GM19468 (cell line): ENCODE results near the gene ZDHHC20.
"Not testable (repeated sequence)": the region's sequence is repeated elsewhere in the genome, so short reads cannot be mapped to it uniquely, and the experiment has no call there.

Source experiments
- ATAC-seq: cut with Tn5 transposase; IDR thresholded peaks from one replicate; pipeline ENCODE4 v1.9.1; 2021; ENCODE audit warnings: mild to moderate bottlenecking, moderate library complexity, moderate number of reproducible peaks; ENCODE audit not compliant: unreplicated experiment; ENCODE audit errors: extremely low read depth

Gene ZDHHC20

DNA sequence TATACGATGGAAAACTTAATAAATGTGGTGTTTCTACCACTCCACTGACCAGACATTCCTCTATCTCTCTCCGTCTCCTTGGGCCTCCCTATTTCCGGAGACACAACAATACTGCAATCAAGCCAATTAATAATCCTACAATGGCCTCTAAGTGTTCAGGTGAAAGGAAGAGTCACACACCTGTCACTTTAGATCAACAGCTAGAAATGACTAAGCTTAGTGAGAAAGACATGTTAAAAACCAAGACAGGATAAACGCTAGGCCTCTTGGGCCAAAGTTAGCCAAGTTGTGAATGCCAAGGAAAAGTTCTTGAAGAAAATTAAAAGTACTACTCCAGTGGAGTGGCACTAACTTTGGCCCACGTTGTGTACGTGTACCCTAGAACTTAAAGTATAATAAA is 22.5 kb downstream of the ZDHHC20 start:
- no peak for ATAC-seq

DNA sequence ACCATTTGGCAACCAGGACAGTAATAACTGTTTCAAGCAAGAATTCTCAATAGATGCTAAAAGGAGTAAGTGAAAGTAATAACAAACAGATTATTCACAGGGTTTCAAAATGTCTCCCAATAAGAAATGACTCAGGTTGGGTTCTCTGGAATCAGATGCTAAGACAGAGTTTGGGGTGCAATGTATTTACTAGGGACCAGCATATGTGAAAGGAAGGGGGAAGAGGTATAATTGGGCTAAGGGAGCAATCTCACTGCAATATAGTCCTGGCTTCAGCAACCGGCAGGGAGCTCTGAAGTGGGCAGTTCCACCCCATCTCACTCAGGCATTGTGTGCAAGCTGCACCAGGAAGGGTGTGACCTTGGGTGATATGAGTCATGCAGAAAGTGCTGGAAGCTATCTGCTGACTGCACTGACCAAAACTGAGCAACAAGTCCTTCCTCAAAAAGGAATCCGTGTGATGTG is 23.4 kb downstream of the ZDHHC20 start:
- ATAC-seq = peak; percentile 78

DNA sequence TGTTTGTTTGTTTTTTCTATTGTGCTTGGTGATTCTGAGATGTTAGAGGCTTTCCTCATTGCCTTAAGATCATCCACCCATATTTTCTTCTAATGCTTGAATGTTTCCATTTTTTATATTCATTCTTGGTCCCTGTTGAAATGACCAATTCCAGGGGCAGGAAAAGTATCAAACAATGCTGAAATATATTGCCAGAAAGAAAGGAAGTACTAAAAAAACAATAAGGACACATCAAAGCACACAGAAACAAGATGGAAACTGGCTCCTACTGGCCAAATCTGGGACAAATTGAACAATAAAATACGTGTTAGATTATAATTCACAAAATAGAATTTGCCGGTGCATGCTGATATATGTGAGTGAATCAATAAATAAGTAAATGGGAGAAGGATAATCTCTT is 23.9 kb downstream of the ZDHHC20 start:
- ATAC-seq = no peak

DNA sequence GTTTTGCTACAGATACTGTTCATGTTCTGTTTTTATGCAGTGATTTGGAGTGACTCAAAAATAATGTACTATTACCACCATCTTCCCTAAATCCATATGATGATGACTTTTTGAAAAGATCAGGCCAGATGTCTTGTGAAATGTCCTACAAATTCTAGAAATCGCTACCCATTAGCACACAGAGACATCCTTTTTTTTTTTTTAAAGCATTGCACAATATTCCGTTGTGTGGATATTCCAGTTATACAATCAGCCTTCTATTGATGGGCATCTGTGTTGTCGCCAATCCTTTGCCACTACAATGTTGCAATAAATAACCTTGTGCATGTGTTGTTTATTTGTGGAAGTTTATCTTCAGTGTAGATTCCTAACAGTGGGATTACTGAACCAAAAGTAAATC is 24.5 kb downstream of the ZDHHC20 start:
- ATAC-seq = no peak

DNA sequence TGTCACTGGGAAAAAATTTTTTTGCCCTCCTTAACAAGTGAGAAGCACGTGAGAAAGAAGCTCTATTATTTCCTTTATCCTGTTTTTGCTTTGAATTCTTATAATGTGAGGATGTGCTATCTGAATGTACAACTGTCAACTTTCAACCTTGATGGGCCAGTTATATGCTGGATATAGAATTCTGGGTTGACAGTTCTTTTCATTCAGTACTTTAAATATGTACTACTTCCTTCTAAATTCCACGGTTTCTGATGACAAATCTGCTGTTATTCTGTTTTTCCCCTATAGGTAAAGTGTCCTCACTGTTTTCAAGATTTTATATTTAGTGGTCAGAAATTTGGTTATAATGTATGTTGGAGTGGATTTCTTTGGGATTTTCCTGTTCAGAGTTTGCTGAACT is 29.9 kb downstream of the ZDHHC20 start:
- no peak for ATAC-seq

DNA sequence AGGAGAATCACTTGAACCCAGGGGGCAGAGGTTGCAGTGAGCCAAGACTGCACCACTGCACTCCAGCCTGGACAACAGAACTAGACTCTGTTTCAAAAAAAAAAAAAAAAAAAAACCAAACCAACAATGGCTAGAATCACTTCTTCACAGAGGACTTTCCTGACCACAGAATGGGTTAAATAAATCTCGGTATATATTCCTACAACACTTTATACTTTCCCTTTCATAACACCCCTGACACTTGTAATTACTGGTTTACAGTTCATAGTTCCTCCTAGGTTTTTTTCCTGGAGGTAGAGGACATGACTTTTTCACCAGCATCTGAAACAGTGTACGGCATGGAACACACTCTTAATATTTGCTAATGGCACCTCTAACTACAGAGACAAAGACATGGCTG is 31.4 kb downstream of the ZDHHC20 start:
- ATAC-seq = no peak

DNA sequence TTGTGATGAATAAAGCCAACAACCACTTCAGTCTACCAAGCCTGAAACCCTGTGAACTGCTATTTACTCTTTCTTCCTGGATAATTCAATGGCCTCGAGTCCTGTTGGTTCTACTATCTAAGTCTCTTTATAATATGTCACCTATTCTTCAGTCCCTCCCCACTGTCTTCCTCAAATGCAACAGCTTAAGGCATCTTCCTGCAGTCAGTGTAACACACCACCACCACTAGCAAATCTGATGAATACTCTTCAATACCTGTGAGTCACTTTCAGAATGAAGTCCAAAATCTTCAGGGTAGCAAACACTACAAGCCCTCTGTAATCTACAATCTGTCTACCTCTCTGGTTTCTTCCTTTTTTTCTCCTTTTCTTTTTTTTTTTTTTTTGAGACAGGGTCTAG is 32.9 kb downstream of the ZDHHC20 start:
- no peak for ATAC-seq

DNA sequence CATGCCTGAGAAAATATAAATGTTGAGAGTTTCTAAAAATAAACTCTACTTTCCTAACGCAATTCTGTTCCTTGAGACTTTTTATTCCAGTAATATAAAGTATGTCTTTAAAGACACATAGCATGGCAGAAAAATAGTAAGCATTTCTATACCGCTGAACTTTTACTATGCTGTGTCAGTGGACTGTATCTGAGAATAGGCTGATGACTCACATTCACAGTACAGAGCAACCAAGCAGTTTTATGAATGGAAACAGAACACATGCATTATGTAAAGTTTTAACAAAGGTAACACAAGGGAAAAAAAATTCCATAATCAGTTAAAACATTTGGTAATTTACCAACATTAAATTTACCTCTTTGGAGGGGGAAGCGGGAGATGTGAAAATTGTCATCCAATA is 38.4 kb downstream of the ZDHHC20 start:
- ATAC-seq = no peak

DNA sequence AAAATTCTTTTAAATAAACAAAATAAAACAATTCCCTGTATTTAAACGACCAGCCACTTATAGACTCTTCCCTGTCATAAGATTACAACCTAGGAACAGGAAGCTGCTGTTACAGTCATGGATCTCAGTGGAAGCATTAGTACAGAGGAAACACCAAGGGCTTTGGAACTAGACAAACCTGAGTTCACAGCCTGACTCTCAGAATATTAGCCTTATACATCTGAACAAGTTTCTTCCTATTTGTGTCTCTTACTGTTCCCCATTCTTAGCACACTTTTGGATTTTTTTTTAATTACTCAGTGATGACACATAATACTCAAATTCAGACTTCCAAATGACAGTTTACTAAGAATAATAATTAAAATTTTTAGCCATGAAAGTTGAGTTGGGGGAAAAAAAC is 46.1 kb downstream of the ZDHHC20 start:
- no peak for ATAC-seq

DNA sequence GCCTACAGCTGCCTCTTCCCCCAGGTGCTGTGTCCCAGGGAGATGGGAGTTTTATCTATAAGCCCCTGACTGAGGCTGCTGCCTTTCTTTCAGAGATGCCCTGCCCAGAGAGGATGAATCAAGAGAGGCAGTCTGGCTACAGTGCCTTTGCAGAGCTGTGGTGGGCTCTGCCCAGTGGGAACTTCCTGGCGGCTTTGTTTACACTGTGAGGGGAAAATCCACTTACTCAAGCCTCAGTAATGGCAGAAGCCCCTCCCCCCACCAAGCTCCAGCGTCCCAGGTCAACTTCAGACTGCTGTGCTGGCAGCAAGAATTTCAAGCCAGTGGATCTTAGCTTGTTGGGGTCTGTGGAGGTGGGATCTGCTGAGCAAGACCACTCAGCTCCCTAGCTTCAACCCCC is 48.6 kb downstream of the ZDHHC20 start:
- not testable (repeated sequence) for ATAC-seq

DNA sequence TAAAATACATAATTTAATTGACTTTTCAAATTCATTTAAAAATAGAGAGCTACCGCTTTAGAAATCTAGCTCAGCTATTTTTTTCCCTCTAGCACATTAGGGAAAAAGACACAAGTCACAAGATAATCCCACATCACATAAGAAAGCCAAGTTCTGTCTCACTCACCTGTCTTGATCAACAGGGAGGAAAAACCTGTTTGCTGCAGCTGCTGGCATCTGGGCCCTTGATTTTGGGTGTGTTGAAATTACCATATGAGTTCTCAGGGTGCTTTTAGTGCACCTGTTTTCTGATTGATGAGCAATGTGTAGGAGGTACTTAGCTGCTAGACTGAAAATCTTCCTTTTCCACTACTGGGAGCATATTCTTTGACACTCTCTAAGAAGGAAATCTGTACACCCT is 53.8 kb downstream of the ZDHHC20 start:
- no peak for ATAC-seq

DNA sequence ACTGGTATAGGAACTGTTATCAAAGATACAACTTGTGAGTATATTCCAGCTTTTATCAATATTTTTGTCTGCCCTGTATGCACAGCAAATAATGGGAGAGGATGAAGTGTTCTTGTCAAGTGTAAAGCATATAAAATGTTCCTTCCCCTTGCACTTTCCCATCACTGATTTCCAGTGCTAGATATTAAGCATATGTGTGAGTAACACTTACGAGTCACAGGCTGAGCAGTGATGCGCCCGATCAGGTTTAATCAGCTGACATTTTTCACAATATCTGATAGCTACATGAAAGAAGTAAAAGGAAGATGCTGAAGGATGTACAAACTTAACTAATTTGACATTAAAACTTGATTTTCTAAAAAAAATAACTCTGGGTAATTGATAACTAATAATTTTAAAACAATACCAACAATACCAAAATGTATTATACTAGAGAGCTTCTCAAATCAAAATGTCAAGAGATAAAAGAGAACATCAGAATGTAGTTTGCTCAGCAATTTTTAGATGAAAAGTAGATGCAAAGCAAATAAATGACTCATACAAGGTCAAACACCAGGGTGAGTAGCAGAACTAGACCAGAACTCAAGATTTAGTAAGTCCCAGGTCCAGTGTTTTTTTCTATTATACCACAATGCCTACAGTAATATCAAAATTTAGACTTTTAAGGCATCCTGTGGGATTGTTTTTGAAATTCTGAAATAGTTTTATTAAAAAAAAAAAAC is 56.4 kb downstream of the ZDHHC20 start:
- no peak for ATAC-seq

DNA sequence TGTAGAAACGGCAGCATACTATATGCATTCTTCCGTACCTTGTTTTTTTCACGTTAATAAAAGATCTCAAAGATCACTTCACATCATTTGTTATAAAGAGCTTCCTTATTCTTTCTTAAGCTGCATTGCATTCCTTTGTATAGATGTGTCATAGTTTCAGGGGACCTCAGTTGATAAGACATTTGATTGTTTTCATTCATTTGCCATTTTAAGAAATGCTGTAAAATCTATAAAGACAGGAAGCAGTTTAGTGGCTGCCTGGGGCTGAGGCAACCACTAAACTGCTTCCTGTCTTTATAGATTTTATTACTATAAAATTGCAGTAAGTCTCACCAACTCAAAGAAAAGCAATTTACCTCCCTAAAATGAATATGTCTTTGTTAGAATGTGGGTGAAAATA is 59.4 kb downstream of the ZDHHC20 start:
- no peak for ATAC-seq

DNA sequence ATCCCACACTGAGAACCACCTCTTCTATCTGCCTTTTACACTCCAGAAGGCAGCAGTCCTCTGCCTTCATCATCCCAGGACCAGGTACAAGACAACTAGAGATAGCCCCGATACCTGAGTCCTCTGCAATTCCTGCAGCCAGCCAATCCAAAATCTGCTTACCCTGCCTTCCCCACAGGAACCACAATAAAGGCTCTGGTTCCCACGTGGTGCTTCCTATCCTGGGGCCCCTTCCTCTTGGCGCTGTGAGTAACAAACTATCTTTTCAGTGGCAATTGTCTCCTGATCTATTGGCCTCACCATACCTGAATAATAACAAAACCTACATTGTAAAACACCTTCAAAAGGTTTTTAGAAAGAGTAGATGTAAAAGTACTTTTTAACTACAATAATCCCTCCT is 63.1 kb downstream of the ZDHHC20 start:
- ATAC-seq = no peak

DNA sequence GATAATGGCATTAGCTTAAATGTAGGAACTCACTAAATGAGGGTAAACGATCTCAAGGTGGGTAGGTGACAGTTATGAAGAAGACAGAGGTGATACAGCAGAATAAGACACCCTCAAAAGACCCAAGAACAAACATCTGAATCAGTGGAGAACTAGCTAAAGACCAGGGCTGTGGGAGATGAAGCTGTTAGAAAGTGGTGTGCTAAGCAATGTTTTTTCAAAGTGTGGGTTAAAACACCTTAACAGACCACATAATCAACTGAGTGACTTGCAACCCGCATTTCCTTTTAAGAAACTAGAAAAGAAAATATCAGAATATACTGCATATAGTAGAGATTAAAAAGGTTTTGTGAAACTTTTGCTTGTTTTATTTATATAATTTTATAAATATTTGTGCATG is 70.0 kb downstream of the ZDHHC20 start:
- ATAC-seq = no peak

DNA sequence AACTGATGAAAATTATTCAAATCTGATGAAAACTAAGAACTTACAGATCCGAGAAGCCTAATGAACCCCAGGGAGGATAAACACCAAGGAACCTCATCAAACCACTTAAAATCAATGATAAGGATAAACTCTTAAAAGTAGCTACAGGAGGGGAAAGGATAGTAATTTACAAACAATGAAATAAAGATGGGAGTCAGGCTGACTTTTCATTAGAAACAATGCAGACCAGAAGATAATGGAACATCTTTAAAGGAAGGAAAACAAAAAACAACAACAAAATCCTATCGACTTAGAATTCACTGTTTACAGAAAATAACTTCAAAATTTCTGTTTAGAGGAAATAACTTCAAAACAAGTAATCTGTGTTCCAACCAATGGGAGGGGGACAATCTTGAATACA is 73.4 kb downstream of the ZDHHC20 start:
- no peak for ATAC-seq

DNA sequence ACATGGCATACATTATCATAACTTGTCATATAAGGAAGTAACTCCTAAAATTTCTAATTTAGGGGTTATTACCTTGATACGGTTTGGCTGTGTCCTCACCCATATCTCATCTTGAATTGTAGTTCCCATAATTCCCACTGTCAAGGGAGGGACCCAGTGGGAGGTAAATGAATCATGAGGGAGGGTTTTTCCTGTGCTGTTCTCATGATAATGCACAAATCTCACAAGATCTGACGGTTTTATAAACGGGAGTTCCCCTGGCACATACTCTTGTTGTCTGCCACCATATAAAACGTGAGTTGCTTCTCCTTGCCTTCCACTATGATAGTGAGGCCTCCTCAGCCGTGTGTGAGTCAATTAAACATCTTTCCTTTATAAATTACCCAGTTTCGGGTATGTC is 76.0 kb downstream of the ZDHHC20 start:
- no peak for ATAC-seq

DNA sequence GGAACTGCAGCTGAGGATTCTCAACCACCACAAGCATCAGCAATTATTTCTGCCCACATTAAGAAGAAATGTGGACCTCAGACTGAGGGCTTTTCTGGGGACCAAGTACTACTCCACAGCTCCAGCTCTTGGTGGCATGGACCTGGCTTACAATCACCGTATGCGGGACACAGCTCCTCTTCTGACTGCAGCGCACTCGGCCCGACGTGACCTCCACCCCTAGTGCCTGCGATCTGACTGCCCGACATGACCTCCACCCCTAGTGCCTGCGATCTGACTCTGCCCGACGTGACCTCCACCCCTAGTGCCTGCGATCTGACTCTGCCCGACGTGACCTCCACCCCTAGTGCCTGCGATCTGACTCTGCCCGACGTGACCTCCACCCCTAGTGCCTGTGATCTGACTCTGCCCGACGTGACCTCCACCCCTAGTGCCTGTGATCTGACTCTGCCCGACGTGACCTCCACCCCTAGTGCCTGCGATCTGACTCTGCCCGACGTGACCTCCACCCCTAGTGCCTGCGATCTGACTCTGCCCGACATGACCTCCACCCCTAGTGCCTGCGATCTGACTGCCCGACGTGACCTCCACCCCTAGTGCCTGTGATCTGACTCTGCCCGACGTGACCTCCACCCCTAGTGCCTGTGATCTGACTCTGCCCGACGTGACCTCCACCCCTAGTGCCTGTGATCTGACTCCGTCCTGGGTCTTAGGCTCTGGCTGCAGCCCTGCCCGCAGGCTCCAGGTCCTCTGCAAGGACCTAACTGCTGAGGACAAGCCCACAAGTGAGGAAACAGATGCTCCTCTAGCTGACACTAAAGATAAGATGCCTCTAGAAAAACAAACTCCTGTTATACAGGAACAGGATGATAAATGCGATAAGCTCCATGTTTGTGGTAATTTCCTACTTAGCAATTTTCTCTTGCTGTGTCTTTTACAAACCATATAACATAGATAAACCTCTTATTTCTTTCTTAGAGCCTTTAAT is 81.8 kb downstream of the ZDHHC20 start:
- ATAC-seq = not testable (repeated sequence)

DNA sequence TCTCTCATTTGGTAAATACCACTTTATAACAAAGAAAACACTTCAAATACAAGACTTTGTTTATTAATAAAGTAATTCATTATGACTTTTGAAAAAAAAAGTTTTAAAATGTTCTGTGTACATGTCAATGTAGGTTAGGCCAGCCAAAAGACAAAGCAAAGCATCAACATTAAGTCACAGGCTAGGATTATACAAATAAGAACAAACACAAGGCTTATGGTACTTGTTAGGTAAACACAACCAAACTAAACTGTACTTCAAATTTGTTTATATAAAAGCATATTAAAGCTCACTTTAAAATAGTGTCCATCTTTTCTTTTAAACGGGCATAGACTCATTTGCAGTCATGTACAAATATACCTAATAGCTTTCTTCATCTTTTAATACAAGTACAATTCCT is 86.6 kb downstream of the ZDHHC20 start:
- no peak for ATAC-seq

DNA sequence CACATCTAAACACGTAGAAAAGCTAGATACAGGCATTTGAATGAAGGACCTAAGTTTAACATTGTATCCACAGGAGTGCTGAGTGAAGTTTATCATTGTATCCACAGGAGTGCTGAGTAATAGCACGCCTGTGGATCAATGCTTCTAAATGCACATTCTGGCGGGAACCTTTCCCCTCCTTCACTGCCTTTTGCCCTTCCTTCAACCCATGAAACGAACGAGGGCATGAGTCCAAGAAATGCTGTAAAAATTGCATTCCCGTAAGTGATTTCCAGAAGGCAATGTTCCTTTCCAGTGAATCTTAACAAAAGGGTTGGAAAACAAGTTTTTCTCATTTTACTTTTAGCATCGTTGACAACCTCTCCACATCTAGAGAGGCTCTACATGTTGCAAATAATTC is 88.1 kb downstream of the ZDHHC20 start:
- ATAC-seq = no peak

DNA sequence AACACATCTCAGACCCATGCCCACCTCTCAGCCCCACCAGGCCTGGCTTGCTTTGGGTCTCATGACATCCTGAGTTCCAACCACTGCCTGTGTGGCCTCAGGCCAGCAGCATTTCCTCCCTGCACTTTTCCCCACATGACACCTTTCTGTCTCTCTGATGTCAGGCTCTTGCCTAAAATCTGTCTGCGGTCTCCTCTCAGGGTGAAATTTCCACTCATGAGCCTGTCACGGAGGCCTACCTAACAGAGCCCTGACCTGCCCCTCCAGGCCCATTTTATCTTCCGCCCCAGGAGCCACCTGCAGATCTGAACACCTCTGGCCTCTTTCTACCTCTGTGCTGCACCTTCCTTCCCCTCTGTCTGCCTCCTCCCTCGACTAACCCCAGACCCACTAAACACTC is 93.5 kb downstream of the ZDHHC20 start:
- no peak for ATAC-seq
